Measurements from ENCODE around the gene CYP4F3.
"Not testable (repeated sequence)": the region's sequence is repeated elsewhere in the genome, so short reads cannot be mapped to it uniquely, and the experiment has no call there.

The CYP4F3 gene

DNA sequence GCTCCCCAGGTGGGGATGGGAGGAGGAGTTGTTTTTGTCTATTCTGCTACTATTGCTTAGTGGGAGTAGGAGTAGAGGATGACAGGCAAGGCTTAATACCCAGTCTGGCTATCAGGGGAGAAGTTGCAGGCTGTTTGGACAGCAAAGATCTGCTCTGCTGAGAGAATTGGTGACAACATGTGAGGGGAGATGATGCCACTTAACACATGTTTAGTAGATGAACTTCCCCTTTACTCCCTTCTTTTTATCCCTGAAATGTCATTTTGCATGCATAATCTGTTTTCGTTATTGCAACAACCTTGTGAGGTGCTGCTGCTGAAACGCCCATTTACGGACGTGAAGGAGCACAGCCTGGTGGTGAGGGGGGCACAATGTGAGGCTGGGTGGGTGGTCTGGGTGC, 29.2 kb downstream of the CYP4F3 start:
- no peak for DNase-seq (ENCODE audit: low read depth in 2 of 2)

GRCh38 chr19:15671237-15671821, 30.6 kb downstream of the CYP4F3 start:
- DNase-seq (ENCODE audit: low read depth in 2 of 2), result no peak

GRCh38 chr19:15671891-15672579, 31.3 kb downstream of the CYP4F3 start:
- DNase-seq (ENCODE audit: low read depth in 2 of 2), result no peak

- no peak for DNase-seq (ENCODE audit: low read depth in 2 of 2)
Measured at GRCh38 chr19:15672580-15673175, 32.0 kb downstream of the CYP4F3 start, which contains the start of gene CYP4F12. Gene CYP4F12 (plus strand): TSS chr19:15673087. CDS start chr19:15673530, 443 bp downstream.

GRCh38 chr19:15673176-15673654, 32.5 kb downstream of the CYP4F3 start:
- DNase-seq (ENCODE audit: low read depth in 2 of 2), result no peak

- no peak for DNase-seq (ENCODE audit: low read depth in 2 of 2)
Measured at GRCh38 chr19:15675560-15675959, 34.9 kb downstream of the CYP4F3 start.

DNA sequence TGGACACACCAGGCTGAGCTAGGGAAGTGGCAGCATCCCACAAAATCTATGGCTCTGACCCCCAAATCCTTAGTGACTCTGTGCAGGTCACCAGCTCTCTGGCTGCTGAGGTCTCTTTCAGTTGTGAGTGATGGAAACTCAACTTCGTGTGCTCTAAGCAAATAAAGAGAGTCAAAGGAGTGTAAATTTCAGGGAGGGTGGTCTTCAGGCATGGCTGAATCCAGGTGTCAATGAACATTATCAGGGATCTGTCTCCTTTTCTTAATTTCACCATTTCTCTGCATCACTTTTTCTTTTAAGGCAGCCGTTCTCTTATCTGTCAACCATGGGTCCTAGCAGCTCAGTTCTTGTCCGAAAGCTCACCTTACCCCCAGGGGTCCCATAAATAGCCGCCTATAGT, 38.4 kb downstream of the CYP4F3 start:
- DNase-seq (ENCODE audit: low read depth in 2 of 2), result no peak

GRCh38 chr19:15679865-15680264, 39.2 kb downstream of the CYP4F3 start:
- not testable (repeated sequence) for DNase-seq (ENCODE audit: low read depth in 2 of 2)

GRCh38 chr19:15680478-15681322, 40.0 kb downstream of the CYP4F3 start:
- no peak for DNase-seq (ENCODE audit: low read depth in 2 of 2)

- DNase-seq (ENCODE audit: low read depth in 2 of 2), result no peak
Measured at GRCh38 chr19:15683411-15683810, 42.7 kb downstream of the CYP4F3 start.

- no peak for DNase-seq (ENCODE audit: low read depth in 2 of 2)
Measured at GRCh38 chr19:15684828-15685227, 44.1 kb downstream of the CYP4F3 start.

- DNase-seq (ENCODE audit: low read depth in 2 of 2), result no peak
Measured at GRCh38 chr19:15696654-15697194, 56.0 kb downstream of the CYP4F3 start.

- no peak for DNase-seq (ENCODE audit: low read depth in 2 of 2)
Measured at GRCh38 chr19:15701757-15702533, 61.2 kb downstream of the CYP4F3 start.

GRCh38 chr19:15702534-15702930, 61.8 kb downstream of the CYP4F3 start:
- DNase-seq (ENCODE audit: low read depth in 2 of 2), result no peak

All from stimulated activated CD4-positive, alpha-beta T cell treated with anti-CD3 and anti-CD28 coated beads, Interleukin-1b, Interleukin-23, amount 100 ng/mL, for 1 hour (primary cell).